ENCODE measurements around the gene TRAPPC2L. TPM values are rescaled to one million over a fixed set of nuclear protein-coding genes. Genes with fewer than 3 reads are reported as not detected.

The TRAPPC2L gene
- total and polyA plus RNA-seq, 10 of the 15 experiments (the other 5 are each of a cell fraction or from before 2014, with no cell fraction given), result 56.3 to 363 (median 118) TPM

DNA sequence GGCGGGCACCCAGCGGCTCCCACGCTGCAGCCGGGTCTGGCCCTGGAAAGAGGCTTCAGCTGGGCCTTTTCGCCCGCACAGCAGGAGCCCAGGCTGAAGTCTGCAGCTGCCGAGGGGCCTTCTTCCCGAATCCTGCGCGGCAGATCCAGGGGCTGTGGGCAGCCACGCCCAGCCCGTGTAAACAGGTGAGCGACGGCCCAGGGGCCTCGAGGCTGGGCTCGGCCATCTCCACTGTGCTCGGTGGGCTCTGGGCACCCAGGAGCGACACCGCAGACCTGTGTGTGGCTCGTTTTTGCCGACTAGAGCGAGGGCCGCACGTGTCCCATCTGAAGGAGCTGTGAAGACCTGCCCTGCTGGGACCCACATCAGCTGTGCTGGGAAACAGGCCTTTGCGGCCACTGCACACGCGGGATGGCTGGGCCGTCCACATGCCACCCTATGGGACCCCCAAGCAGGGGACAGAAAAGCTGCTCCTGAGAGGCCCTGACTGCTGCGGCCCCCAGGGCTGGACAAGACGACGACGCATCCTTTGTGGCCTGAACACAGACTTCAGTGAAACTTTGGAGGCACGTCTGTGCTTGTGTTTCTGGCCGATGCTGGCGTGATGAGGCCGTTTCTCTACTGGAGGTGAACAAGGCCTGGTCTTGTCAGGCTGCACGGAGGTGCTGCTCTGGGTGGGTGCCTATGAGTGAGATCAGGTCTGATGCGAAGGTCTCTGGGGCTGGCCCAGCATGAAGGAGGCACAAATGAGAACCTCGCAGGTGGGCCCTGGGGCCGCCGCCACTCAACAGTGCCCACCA is 40.0 kb upstream of the TRAPPC2L start (continued):
- TF ChIP-seq, protein P1, sequence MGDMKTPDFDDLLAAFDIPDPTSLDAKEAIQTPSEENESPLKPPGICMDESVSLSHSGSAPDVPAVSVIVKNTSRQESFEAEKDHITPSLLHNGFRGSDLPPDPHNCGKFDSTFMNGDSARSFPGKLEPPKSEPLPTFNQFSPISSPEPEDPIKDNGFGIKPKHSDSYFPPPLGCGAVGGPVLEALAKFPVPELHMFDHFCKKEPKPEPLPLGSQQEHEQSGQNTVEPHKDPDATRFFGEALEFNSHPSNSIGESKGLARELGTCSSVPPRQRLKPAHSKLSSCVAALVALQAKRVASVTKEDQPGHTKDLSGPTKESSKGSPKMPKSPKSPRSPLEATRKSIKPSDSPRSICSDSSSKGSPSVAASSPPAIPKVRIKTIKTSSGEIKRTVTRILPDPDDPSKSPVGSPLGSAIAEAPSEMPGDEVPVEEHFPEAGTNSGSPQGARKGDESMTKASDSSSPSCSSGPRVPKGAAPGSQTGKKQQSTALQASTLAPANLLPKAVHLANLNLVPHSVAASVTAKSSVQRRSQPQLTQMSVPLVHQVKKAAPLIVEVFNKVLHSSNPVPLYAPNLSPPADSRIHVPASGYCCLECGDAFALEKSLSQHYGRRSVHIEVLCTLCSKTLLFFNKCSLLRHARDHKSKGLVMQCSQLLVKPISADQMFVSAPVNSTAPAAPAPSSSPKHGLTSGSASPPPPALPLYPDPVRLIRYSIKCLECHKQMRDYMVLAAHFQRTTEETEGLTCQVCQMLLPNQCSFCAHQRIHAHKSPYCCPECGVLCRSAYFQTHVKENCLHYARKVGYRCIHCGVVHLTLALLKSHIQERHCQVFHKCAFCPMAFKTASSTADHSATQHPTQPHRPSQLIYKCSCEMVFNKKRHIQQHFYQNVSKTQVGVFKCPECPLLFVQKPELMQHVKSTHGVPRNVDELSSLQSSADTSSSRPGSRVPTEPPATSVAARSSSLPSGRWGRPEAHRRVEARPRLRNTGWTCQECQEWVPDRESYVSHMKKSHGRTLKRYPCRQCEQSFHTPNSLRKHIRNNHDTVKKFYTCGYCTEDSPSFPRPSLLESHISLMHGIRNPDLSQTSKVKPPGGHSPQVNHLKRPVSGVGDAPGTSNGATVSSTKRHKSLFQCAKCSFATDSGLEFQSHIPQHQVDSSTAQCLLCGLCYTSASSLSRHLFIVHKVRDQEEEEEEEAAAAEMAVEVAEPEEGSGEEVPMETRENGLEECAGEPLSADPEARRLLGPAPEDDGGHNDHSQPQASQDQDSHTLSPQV (IDR thresholded peaks at IDR 0.05), result no peak
- no peak for TF ChIP-seq STAT1 (conservative IDR thresholded peaks at IDR 0.05)

DNA sequence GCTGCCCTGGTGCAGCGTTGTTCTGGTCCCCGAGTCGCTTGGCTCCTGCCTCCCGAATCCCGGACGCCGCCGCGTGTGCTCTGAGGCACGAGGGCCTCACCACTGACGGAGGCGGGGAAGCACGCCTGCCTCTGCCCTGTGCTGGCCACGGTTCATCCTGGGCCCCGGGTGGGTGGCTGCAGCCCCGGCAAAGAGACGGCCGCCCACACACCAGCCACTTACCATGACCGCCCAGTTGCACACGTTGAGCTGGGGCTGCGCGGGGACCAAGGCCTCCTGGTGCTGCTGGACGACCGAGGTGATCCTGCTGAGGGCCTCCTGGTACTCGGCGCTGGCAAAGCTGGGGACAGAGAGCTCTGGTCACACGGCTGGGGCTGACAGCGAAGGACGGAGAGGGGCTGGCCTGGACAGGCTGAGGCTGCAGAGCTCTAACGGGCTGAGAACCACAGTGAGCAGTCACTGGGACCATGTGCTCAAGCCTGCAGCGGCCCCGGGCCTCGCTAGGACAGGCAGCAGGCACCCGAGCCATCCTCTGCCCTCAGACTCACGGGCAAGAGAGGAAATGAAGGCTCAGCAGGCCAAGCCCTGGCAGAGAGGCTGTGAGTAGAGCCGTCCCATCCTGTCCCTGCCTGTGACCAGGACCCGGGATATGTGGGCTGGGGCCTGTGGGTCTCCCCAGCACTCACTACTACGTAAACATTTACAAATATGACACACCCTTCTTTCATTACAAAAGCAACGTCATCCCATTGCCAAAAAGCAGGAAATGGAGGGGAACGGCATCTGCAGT is 38.9 kb upstream of the TRAPPC2L start:
- Histone ChIP-seq H3K36me3 (ENCODE audit: control insufficient read depth in 2 of 2, insufficient read depth in 2 of 2, low read length in 1 of 2) (no peaks in the 10 kb centered on the region), H3K4me1 (ENCODE audit: control insufficient read depth, insufficient read depth, low read length) (no peaks in the 10 kb centered on the region), H3K9ac (ENCODE audit: control insufficient read depth, insufficient read depth, low read length) (no peak overlapping the region), H3K4me3 (no peak overlapping the region), H2AFZ (ENCODE audit: control insufficient read depth, low read depth, low read length) (no peak overlapping the region), H3K4me2 (ENCODE audit: control insufficient read depth, insufficient read depth) (no peak overlapping the region), H3K27me3 (replicated peaks in 1 of 2; ENCODE audit: control insufficient read depth in 2 of 2, insufficient read depth in 2 of 2, low read length in 1 of 2) (no peaks in the 10 kb centered on the region), H3K27ac (ENCODE audit: control insufficient read depth, insufficient read depth) (no peak overlapping the region), H3K79me2 (ENCODE audit: control insufficient read depth, insufficient read depth, low read length) (no peaks in the 10 kb centered on the region), H4K20me1 (ENCODE audit: control insufficient read depth, insufficient read depth) (no peaks in the 10 kb centered on the region), H3K9me3 (replicated peaks; ENCODE audit: control insufficient read depth, insufficient read depth, low read length) (no peaks in the 10 kb centered on the region)
- no peak for ATAC-seq
- FAIRE-seq, result no peak
- intact Hi-C loops (cut with micrococcal nuclease; ENCODE audit: unreplicated experiment) (no loop called here), in situ Hi-C loops (cut with MboI) (no loop called here)
- BruUV-seq (replicated peaks), result no TSS peak
- TF ChIP-seq, protein P2, sequence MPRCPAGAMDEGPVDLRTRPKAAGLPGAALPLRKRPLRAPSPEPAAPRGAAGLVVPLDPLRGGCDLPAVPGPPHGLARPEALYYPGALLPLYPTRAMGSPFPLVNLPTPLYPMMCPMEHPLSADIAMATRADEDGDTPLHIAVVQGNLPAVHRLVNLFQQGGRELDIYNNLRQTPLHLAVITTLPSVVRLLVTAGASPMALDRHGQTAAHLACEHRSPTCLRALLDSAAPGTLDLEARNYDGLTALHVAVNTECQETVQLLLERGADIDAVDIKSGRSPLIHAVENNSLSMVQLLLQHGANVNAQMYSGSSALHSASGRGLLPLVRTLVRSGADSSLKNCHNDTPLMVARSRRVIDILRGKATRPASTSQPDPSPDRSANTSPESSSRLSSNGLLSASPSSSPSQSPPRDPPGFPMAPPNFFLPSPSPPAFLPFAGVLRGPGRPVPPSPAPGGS (IDR thresholded peaks at IDR 0.05; ENCODE audit: borderline replicate concordance, insufficient read depth, low read depth, low read length, poor library complexity, severe bottlenecking), result peak; percentile 14
- no peak for TF ChIP-seq CBFB (IDR thresholded peaks at IDR 0.05; ENCODE audit: low read depth)
- TF ChIP-seq DPF2 (IDR thresholded peaks at IDR 0.05), result no peak
- no peak for TF ChIP-seq ASH2L (IDR thresholded peaks at IDR 0.05; ENCODE audit: borderline replicate concordance, low read depth)
- TF ChIP-seq WRNIP1 (IDR thresholded peaks at IDR 0.05; ENCODE audit: borderline replicate concordance, low read depth, low read length), result no peak
- ChIA-PET CTCF (interaction anchor here (1.2 to 1.5 kb wide), 2 partner anchors 39 to 398 kb away, joined by 3 to 6 read pairs; partner anchors contain the start of genes GALNS and TRAPPC2L), RAD21 (ENCODE audit: unreplicated experiment) (no interaction called here), SMC1A (ENCODE audit: uncharacterized antibody, unreplicated experiment) (no interaction called here), POLR2A (no interaction called here)
- no peak for DNase-seq (ENCODE audit: low read depth, low spot score)
- 69% methylated on average over 40 of the region's 40 CpGs for WGBS (ENCODE audit: insufficient coverage, insufficient replicate concordance, low lambda C conversion rate, missing lambda C conversion rate)

Data from GM12878 (cell line).